HCT116 (cell line): ENCODE measurements around the gene CACNA1A.

ENCODE experiments used
- CEBPB ChIP-seq: IDR thresholded peaks from 2 replicates; pipeline ENCODE4 v1.6.1; 2012; ENCODE audit warnings: low read depth
- EZH2 ChIP-seq: fragments of 200-600 bp; sonication (generic); IDR thresholded peaks from 2 replicates; pipeline ENCODE4 v1.6.1; 2017; ENCODE audit warnings: antibody characterized with exemption, mixed run types
- TF ChIP-seq, protein P1 (sequence below), 3 experiments: fragments of 200-600 bp in 1 of 3; sonication (generic) in 1 of 3; IDR thresholded peaks in 2 of 3; conservative IDR thresholded peaks in 1 of 3; 2 replicates each; pipeline ENCODE4 v1.5.1; 2012 to 2017; ENCODE audit warnings: low read depth in 2 of 3, low read length in 2 of 3, antibody characterized with exemption in 1 of 3, borderline replicate concordance in 1 of 3, control low read depth in 1 of 3, mild to moderate bottlenecking in 1 of 3, mixed read lengths in 1 of 3, mixed run types in 1 of 3, moderate library complexity in 1 of 3; ENCODE audit not compliant: insufficient read depth in 1 of 3

GRCh38 chr19:13356686-13357280 lies 149.5 kb downstream of the CACNA1A start:
- TF ChIP-seq, protein P1, sequence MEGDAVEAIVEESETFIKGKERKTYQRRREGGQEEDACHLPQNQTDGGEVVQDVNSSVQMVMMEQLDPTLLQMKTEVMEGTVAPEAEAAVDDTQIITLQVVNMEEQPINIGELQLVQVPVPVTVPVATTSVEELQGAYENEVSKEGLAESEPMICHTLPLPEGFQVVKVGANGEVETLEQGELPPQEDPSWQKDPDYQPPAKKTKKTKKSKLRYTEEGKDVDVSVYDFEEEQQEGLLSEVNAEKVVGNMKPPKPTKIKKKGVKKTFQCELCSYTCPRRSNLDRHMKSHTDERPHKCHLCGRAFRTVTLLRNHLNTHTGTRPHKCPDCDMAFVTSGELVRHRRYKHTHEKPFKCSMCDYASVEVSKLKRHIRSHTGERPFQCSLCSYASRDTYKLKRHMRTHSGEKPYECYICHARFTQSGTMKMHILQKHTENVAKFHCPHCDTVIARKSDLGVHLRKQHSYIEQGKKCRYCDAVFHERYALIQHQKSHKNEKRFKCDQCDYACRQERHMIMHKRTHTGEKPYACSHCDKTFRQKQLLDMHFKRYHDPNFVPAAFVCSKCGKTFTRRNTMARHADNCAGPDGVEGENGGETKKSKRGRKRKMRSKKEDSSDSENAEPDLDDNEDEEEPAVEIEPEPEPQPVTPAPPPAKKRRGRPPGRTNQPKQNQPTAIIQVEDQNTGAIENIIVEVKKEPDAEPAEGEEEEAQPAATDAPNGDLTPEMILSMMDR (IDR thresholded peaks at IDR 0.05 in 2 of 3, conservative IDR thresholded peaks at IDR 0.05 in 1 of 3; ENCODE audit: borderline replicate concordance in 1 of 3, insufficient read depth in 1 of 3, low read depth in 2 of 3, low read length in 2 of 3), result no peak
- no peak for TF ChIP-seq CEBPB
- no peak for TF ChIP-seq EZH2
